ENCODE data around the gene ITFG1. TPM values are rescaled to one million over a fixed set of nuclear protein-coding genes. Genes with fewer than 3 reads are reported as not detected.
A peak's percentile ranks its signal among the peaks of the same experiment; 100 is the strongest.

ITFG1 gene
- total and polyA plus RNA-seq, 2 of the 13 experiments (the other 11 are each of a cell fraction or from before 2014, with no cell fraction given), result 74.5 to 150 TPM

DNA sequence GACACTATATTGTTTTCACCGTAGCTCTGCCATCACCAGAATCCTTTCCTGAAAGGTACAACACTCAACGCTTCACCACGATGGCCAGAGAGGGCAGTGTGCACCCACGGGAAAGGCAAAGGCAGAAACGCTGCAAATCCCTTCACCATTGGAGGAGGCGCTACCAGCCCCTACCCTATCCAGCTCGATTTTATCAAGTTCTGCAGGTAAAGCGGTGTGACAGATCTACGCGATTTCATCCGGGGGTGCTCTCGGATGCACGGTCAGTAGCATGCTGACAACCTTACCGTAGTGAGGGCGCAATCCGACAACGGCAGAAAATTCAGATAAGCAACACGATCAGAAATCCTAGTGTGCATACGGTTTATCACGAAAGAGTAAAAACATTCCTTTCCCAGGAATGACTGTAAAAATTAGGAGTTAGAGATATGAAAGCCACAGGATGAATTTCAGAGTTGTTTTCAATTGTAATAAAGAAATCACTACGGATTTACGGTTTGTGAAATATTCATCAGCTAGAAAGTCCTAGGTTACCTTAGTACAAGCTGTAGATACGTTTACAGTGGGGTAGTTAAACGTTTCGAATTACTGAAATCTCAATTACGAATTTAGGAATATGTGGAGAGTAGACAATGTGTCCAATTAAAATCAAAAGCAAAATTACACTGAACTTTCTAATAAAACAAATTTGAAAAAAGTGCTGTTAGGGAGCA is 318.9 kb downstream of the ITFG1 start:
- Histone ChIP-seq H3K9ac (ENCODE audit: insufficient read depth, low read depth, low read length) (peak overlapping the region; percentile 28; the same call in 1 of the 2 replicates), H3K9me3 (ENCODE audit: low read length) (no peaks in the 10 kb centered on the region), H3K27me3 (ENCODE audit: control insufficient read depth in 1 of 2, insufficient read depth in 2 of 2, low read length in 2 of 2) (peaks cover 1 to 26% of the 10 kb centered on the region in 2 experiments; a peak in 3 of 5 replicates), H3K79me2 (ENCODE audit: insufficient read depth, low read length) (no peaks in the 10 kb centered on the region), H3K27ac (ENCODE audit: extremely low read length, insufficient read depth, low read length) (no peak overlapping the region), H3K4me1 (ENCODE audit: insufficient read depth, low read length) (peaks cover 21% of the 10 kb centered on the region), H3K4me3 (replicated peaks in 1 of 3; ENCODE audit: insufficient read depth in 1 of 3, low read depth in 2 of 3, low read length in 3 of 3) (peak overlapping the region; percentile 64 to 75 (median 67)), H3K36me3 (replicated peaks in 1 of 2; ENCODE audit: control insufficient read depth in 1 of 2, insufficient read depth in 2 of 2, low read length in 2 of 2) (no peaks in the 10 kb centered on the region), H2AFZ (ENCODE audit: low read length) (no peak overlapping the region), H4K20me1 (ENCODE audit: insufficient read depth, low read length) (no peaks in the 10 kb centered on the region), H3K4me2 (ENCODE audit: low read depth, low read length) (peak overlapping the region; percentile 91)
- TSS peak; percentile 53 for BruUV-seq (replicated peaks)
- peak; percentile 79 for ATAC-seq
- in situ Hi-C loops (cut with HindIII; ENCODE audit: extremely low pct_ligation_motif_present, low pct_unique_long_range_greater_than_20kb) (loop anchor here (5.0 to 10.0 kb wide), 3 partner anchors 105 to 1020 kb away; no protein-coding TSS in a partner anchor), intact Hi-C loops (cut with micrococcal nuclease; ENCODE audit: unreplicated experiment) (loop anchor here (1.0 to 5.0 kb wide), 10 partner anchors 90 to 1015 kb away; partner anchors contain the start of genes ITFG1 and PHKB)
- 3% methylated on average over 26 of the region's 26 CpGs for WGBS (ENCODE audit: low lambda C conversion rate)
- ChIA-PET CTCF (ENCODE audit: low intra/inter-chr PET ratio, low total read pairs) (interaction anchor here (0.7 to 3.0 kb wide), 11 partner anchors 21 to 1023 kb away, joined by 3 to 24 read pairs (median 5); no protein-coding TSS in a partner anchor), POLR2A (interaction anchor here (0.6 to 1.5 kb wide), 4 partner anchors 158 to 1023 kb away, joined by 3 to 5 read pairs (median 4); partner anchors contain the start of gene DNAJA2)
- DNase-seq (ENCODE audit: low spot score), result peak; percentile 90
- FAIRE-seq, result peak; percentile 99
- TF ChIP-seq TARDBP (CRISPR knock-in tag; IDR thresholded peaks at IDR 0.05) (no peak), ZNF17 (CRISPR knock-in tag; IDR thresholded peaks at IDR 0.05) (no peak), ZNF883 (CRISPR knock-in tag; IDR thresholded peaks at IDR 0.05; ENCODE audit: not compliant biosample characterization) (no peak), ELF3 (CRISPR knock-in tag; IDR thresholded peaks at IDR 0.05) (peak; percentile 59), TEAD3 (CRISPR knock-in tag; optimal IDR thresholded peaks at IDR 0.05; ENCODE audit: borderline replicate concordance) (peak; percentile 59), SALL1 (CRISPR knock-in tag; IDR thresholded peaks at IDR 0.05) (peak; percentile 85), E2F2 (CRISPR knock-in tag; IDR thresholded peaks at IDR 0.05; ENCODE audit: borderline replicate concordance) (peak; percentile 43; the same call in 1 of the 2 replicates), ATF7-NPFF (CRISPR knock-in tag; IDR thresholded peaks at IDR 0.05; ENCODE audit: low read depth) (no peak), SOX5 (CRISPR knock-in tag; IDR thresholded peaks at IDR 0.05; ENCODE audit: borderline replicate concordance) (peak; percentile 57; the same call in 1 of the 2 replicates), ZNF792 (CRISPR knock-in tag; IDR thresholded peaks at IDR 0.05) (peak; percentile 57; the same call in 1 of the 2 replicates), ZNF232 (CRISPR knock-in tag; IDR thresholded peaks at IDR 0.05; ENCODE audit: borderline replicate concordance) (no peak), ZKSCAN8 (CRISPR knock-in tag; IDR thresholded peaks at IDR 0.05; ENCODE audit: borderline replicate concordance) (0 out of 2 replicates have a peak, but pooled peaks have one; percentile 28), ZNF468 (CRISPR knock-in tag; IDR thresholded peaks at IDR 0.05) (no peak), ZNF788 (CRISPR knock-in tag; IDR thresholded peaks at IDR 0.05; ENCODE audit: borderline replicate concordance) (peak; percentile 50; the same call in 1 of the 2 replicates), MTA1 (CRISPR knock-in tag; IDR thresholded peaks at IDR 0.05; ENCODE audit: borderline replicate concordance) (0 out of 2 replicates have a peak, but pooled peaks have one; percentile 17), BORCS8-MEF2B (CRISPR knock-in tag; IDR thresholded peaks at IDR 0.05) (0 out of 2 replicates have a peak, but pooled peaks have one; percentile 20), KDM4B (CRISPR knock-in tag; IDR thresholded peaks at IDR 0.05) (0 out of 2 replicates have a peak, but pooled peaks have one; percentile 50), PHF21A (CRISPR knock-in tag; IDR thresholded peaks at IDR 0.05) (no peak), ATAD3A (CRISPR knock-in tag; IDR thresholded peaks at IDR 0.05) (no peak), MAZ (IDR thresholded peaks at IDR 0.05; ENCODE audit: borderline replicate concordance, low read depth, low read length) (no peak), MAZ (CRISPR knock-in tag; IDR thresholded peaks at IDR 0.05; ENCODE audit: low read depth) (peak; percentile 38; the same call in 1 of the 2 replicates)
- TF ChIP-seq, protein P1, sequence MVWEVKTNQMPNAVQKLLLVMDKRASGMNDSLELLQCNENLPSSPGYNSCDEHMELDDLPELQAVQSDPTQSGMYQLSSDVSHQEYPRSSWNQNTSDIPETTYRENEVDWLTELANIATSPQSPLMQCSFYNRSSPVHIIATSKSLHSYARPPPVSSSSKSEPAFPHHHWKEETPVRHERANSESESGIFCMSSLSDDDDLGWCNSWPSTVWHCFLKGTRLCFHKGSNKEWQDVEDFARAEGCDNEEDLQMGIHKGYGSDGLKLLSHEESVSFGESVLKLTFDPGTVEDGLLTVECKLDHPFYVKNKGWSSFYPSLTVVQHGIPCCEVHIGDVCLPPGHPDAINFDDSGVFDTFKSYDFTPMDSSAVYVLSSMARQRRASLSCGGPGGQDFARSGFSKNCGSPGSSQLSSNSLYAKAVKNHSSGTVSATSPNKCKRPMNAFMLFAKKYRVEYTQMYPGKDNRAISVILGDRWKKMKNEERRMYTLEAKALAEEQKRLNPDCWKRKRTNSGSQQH (CRISPR knock-in tag; IDR thresholded peaks at IDR 0.05; ENCODE audit: low read depth), result peak; percentile 84; the same call in 1 of the 2 replicates

Data from HepG2 (cell line).